Progenitor cell of endocrine pancreas (in vitro differentiated cells): Measurements from ENCODE around the gene USP6NL. TPM values are rescaled to one million over a fixed set of nuclear protein-coding genes. Genes with fewer than 3 reads are reported as not detected.

Experiments used
- DNase-seq: peaks from one replicate; pipeline ENCODE4 v3.0.0; 2021; ENCODE audit warnings: low spot score; ENCODE audit not compliant: unreplicated experiment
- H3K27ac Mint-ChIP-seq: 2 replicates; pipeline ENCODE4 v1.8.0; 2021; ENCODE audit warnings: mild to moderate bottlenecking, moderate library complexity, mixed read lengths
- H3K27me3 Mint-ChIP-seq: 2 replicates; pipeline ENCODE4 v1.8.0; 2021; ENCODE audit warnings: mixed read lengths
- H3K36me3 Mint-ChIP-seq: 2 replicates; pipeline ENCODE4 v1.8.0; 2022; ENCODE audit warnings: mixed read lengths; ENCODE audit not compliant: insufficient read depth
- H3K4me1 Mint-ChIP-seq: 2 replicates; pipeline ENCODE4 v1.8.0; 2021; ENCODE audit warnings: low read depth, mixed read lengths
- H3K4me3 Mint-ChIP-seq: 2 replicates; pipeline ENCODE4 v1.8.0; 2021; ENCODE audit warnings: low read depth, mild to moderate bottlenecking, moderate library complexity, mixed read lengths
- H3K9me3 Mint-ChIP-seq: 2 replicates; pipeline ENCODE4 v1.8.0; 2021; ENCODE audit warnings: low read depth, mixed read lengths
- total RNA-seq: library from RNA; stranded (reverse); gene quantifications from 2 replicates; pipeline ENCODE4 v1.2.1, GENCODE V29; 2021
- TF ChIP-seq, protein P1 (sequence below): fragments of 200-600 bp; sonication (generic); IDR thresholded peaks from one replicate; pipeline ENCODE4 v1.5.0; 2021; ENCODE audit warnings: antibody characterized with exemption, mild to moderate bottlenecking; ENCODE audit not compliant: unreplicated experiment

USP6NL gene
- total RNA-seq, 1 donor from 2014 or later, result 37.3 TPM

DNA sequence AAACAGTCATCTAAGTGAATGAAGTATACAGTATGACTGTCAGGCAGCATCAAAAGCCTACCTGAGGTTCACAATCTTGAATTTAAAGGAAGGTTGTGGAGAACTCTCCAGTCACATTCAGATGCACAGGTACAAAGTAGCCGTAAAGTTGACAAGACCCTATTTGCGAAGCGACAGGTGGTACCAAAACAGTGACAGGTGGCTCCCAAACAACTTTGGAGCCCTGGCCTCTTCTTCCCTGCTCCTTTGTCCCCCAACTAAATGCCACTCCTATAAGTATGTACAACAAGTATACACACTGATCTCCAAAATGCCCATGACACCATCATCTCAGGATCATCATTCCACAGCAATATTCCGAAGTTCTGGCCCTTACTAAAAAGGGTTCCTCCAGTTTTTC, 53.5 kb downstream of the USP6NL start:
- no peak for DNase-seq
- H3K4me3 Mint-ChIP-seq, result no peak overlapping the region
- TF ChIP-seq, protein P1, sequence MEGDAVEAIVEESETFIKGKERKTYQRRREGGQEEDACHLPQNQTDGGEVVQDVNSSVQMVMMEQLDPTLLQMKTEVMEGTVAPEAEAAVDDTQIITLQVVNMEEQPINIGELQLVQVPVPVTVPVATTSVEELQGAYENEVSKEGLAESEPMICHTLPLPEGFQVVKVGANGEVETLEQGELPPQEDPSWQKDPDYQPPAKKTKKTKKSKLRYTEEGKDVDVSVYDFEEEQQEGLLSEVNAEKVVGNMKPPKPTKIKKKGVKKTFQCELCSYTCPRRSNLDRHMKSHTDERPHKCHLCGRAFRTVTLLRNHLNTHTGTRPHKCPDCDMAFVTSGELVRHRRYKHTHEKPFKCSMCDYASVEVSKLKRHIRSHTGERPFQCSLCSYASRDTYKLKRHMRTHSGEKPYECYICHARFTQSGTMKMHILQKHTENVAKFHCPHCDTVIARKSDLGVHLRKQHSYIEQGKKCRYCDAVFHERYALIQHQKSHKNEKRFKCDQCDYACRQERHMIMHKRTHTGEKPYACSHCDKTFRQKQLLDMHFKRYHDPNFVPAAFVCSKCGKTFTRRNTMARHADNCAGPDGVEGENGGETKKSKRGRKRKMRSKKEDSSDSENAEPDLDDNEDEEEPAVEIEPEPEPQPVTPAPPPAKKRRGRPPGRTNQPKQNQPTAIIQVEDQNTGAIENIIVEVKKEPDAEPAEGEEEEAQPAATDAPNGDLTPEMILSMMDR, result no peak
- no peak overlapping the region for H3K27ac Mint-ChIP-seq
- H3K9me3 Mint-ChIP-seq, result peaks cover 20% of the 10 kb centered on the region
- H3K36me3 Mint-ChIP-seq, result peaks cover 23% of the 10 kb centered on the region
- peaks cover 24% of the 10 kb centered on the region for H3K4me1 Mint-ChIP-seq
- no peaks in the 10 kb centered on the region for H3K27me3 Mint-ChIP-seq

DNA sequence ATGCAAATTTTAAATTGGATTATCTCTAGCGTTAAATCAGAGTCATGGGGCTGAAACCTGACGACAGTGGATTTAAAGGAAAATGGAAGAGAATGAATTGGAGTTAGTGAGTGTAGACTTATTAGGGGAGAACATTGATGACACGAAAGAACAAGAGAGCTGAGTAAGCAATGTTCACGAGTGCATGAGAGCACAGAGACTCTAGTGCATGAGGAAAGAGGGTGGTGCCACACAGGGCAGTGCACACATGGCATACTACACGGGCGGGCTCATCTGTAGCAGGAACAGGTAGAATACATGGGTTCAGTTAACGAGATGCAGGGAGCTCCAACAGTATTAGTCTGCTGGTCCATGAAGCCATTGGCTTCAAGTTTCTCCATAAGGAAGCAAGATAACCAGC, 53.9 kb downstream of the USP6NL start:
- TF ChIP-seq, protein P1, result no peak
- peaks cover 23% of the 10 kb centered on the region for H3K36me3 Mint-ChIP-seq
- no peak overlapping the region for H3K4me3 Mint-ChIP-seq
- peaks cover 20% of the 10 kb centered on the region for H3K9me3 Mint-ChIP-seq
- DNase-seq, result no peak
- peaks cover 24% of the 10 kb centered on the region for H3K4me1 Mint-ChIP-seq
- H3K27ac Mint-ChIP-seq, result no peak overlapping the region
- no peaks in the 10 kb centered on the region for H3K27me3 Mint-ChIP-seq

DNA sequence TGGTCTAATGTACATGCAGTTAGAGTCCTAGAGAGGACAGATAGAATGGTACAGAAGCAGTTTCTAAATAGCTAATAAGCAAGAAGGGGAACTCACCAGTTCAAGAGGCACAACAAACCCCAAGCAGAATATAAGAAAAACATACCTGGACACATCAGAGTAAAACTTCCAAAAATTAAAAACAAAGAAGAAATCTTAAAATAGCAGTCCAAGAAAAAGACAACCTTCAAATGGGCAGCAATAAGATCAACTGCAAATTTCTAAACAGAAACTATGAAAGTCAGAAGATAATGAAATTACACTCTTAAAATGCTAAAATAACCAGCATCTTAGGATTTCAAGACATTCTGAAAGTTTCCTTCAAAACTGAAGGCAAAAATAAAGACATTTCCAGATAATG, 55.9 kb downstream of the USP6NL start:
- TF ChIP-seq, protein P1, result no peak
- DNase-seq, result no peak
- no peak overlapping the region for H3K4me3 Mint-ChIP-seq
- H3K27ac Mint-ChIP-seq, result no peak overlapping the region
- peaks cover 16% of the 10 kb centered on the region for H3K4me1 Mint-ChIP-seq
- peaks cover 20% of the 10 kb centered on the region for H3K9me3 Mint-ChIP-seq
- peaks cover 22% of the 10 kb centered on the region for H3K36me3 Mint-ChIP-seq
- H3K27me3 Mint-ChIP-seq, result no peaks in the 10 kb centered on the region

DNA sequence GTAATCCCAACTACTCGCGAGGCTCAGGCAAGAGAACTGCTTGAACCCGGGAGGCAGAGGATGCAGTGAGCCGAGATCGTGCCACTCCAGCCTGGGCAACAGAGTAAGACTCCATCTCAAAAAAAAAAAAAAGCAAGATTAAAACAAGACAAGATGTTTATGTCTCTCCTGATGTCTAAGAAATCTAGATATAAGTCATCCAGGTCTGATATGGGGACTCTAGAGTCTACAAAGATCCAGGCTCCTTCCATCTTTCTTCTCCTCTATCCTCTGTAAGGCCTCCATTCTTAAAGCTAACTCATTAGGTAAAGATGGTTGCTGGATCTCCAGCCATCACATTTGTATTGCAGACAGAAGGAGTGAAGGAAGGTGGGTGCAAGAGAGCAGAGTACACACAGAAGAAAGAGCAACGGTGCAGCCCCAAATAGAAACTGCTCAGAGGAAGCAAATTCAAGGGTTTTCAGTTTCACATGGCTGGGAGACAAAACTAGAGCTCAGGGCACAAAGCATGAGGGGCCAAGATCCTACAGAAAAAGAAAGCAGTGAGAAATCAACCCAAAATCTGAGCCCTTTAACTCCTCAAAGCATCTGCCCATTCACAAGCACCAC, 57.6 kb downstream of the USP6NL start:
- peaks cover 22% of the 10 kb centered on the region for H3K36me3 Mint-ChIP-seq
- TF ChIP-seq, protein P1, result no peak
- H3K27me3 Mint-ChIP-seq, result no peaks in the 10 kb centered on the region
- DNase-seq, result no peak
- H3K27ac Mint-ChIP-seq, result peak overlapping the region; percentile 48
- H3K4me3 Mint-ChIP-seq, result no peak overlapping the region
- peaks cover 8% of the 10 kb centered on the region for H3K4me1 Mint-ChIP-seq
- peaks cover 20% of the 10 kb centered on the region for H3K9me3 Mint-ChIP-seq

DNA sequence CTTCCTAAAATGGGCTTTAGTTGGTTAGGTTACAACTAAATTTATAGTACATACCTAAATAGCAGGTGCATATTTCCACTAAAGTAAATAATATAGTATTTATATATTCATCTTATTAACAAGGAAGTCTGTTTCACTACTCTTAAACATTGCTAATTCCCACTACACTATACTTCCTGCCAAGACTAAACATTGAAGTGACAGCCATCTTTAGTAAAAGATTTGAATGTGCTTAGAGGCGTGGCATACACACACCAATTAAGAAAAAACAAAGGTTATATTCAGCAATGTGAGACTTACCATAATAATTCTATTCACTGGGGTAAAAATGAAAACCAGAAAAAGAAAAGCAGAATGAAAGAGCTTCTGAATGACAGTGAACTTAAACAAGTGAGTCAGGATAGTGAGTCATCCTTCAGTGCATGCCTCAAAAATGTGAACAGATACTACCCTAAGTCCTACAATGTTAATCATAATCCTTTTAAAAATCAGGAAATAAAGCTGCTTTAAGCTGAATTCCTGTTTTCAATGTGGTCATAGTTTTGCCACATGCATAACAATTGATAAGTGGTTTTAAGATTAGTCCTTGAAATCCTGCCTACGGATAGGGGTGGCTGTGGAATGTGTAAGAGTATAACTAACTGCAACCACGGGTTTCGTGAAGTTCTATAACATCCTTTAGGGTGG, 59.4 kb downstream of the USP6NL start:
- Mint-ChIP-seq H3K36me3 (peaks cover 12% of the 10 kb centered on the region), H3K27ac (no peak overlapping the region), H3K4me3 (no peak overlapping the region), H3K9me3 (peaks cover 12% of the 10 kb centered on the region), H3K27me3 (no peaks in the 10 kb centered on the region), H3K4me1 (peaks cover 6% of the 10 kb centered on the region)
- no peak for DNase-seq
- TF ChIP-seq, protein P1, result no peak
